ENCODE data around the gene ZBTB24.

DNA sequence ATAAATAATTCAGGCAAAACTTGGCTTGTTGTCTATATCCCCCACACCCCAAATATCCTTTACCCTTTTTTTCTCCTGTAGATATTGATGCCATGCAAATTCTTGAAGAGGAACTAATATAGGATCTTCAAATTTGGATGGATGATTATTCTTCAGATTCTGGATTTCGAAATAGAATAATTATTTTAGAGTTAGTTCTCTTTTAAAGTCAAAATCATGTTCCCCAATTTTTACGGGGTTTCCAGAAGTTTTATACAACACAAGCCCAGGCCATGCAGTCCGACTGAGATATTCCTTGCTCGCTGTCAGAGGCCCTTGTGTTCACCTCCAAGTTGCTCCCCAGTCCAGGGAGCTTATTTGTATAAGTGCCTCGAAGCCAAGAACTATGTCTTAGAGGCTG is 47.0 kb downstream of the ZBTB24 start:
- no peak for TF ChIP-seq FOXM1 (IDR thresholded peaks at IDR 0.05; ENCODE audit: borderline replicate concordance, low read depth)
- TF ChIP-seq, protein P1, sequence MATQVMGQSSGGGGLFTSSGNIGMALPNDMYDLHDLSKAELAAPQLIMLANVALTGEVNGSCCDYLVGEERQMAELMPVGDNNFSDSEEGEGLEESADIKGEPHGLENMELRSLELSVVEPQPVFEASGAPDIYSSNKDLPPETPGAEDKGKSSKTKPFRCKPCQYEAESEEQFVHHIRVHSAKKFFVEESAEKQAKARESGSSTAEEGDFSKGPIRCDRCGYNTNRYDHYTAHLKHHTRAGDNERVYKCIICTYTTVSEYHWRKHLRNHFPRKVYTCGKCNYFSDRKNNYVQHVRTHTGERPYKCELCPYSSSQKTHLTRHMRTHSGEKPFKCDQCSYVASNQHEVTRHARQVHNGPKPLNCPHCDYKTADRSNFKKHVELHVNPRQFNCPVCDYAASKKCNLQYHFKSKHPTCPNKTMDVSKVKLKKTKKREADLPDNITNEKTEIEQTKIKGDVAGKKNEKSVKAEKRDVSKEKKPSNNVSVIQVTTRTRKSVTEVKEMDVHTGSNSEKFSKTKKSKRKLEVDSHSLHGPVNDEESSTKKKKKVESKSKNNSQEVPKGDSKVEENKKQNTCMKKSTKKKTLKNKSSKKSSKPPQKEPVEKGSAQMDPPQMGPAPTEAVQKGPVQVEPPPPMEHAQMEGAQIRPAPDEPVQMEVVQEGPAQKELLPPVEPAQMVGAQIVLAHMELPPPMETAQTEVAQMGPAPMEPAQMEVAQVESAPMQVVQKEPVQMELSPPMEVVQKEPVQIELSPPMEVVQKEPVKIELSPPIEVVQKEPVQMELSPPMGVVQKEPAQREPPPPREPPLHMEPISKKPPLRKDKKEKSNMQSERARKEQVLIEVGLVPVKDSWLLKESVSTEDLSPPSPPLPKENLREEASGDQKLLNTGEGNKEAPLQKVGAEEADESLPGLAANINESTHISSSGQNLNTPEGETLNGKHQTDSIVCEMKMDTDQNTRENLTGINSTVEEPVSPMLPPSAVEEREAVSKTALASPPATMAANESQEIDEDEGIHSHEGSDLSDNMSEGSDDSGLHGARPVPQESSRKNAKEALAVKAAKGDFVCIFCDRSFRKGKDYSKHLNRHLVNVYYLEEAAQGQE (IDR thresholded peaks at IDR 0.05; ENCODE audit: low read depth) = no peak
- TF ChIP-seq RAD21 (IDR thresholded peaks at IDR 0.05; ENCODE audit: low read depth) = no peak
- TF ChIP-seq TEAD4 (IDR thresholded peaks at IDR 0.05) = no peak
- TF ChIP-seq CEBPB (IDR thresholded peaks at IDR 0.05) = no peak
- no peak for TF ChIP-seq EP300 (IDR thresholded peaks at IDR 0.05; ENCODE audit: borderline replicate concordance)
- no peak for TF ChIP-seq NFIC (IDR thresholded peaks at IDR 0.05)
- TF ChIP-seq MAX (IDR thresholded peaks at IDR 0.05) = no peak
